ENCODE data around the gene MAGI3. TPM values are rescaled to one million over a fixed set of nuclear protein-coding genes. Genes with fewer than 3 reads are reported as not detected.
"Not testable (repeated sequence)": the region's sequence is repeated elsewhere in the genome, so short reads cannot be mapped to it uniquely, and the experiment has no call there.

Gene MAGI3
- total RNA-seq, 1 donor from 2014 or later = 17.6 TPM

GRCh38 chr1:113409363-113409762, 19.0 kb downstream of the MAGI3 start:
- TF ChIP-seq, protein P1, sequence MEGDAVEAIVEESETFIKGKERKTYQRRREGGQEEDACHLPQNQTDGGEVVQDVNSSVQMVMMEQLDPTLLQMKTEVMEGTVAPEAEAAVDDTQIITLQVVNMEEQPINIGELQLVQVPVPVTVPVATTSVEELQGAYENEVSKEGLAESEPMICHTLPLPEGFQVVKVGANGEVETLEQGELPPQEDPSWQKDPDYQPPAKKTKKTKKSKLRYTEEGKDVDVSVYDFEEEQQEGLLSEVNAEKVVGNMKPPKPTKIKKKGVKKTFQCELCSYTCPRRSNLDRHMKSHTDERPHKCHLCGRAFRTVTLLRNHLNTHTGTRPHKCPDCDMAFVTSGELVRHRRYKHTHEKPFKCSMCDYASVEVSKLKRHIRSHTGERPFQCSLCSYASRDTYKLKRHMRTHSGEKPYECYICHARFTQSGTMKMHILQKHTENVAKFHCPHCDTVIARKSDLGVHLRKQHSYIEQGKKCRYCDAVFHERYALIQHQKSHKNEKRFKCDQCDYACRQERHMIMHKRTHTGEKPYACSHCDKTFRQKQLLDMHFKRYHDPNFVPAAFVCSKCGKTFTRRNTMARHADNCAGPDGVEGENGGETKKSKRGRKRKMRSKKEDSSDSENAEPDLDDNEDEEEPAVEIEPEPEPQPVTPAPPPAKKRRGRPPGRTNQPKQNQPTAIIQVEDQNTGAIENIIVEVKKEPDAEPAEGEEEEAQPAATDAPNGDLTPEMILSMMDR (conservative IDR thresholded peaks at IDR 0.05) = no peak
- peaks cover 3% of the 10 kb centered on the region for H3K9me3 Mint-ChIP-seq
- H3K27ac Mint-ChIP-seq (ENCODE audit: unreplicated experiment) = no peak overlapping the region
- no peak overlapping the region for H3K4me3 Mint-ChIP-seq
- H3K36me3 Mint-ChIP-seq (ENCODE audit: low read depth) = peaks cover 3% of the 10 kb centered on the region
- no peak for DNase-seq (ENCODE audit: low read depth, low spot score)
- H3K27me3 Mint-ChIP-seq (ENCODE audit: low read depth) = no peaks in the 10 kb centered on the region
- H3K4me1 Mint-ChIP-seq = peaks cover 6% of the 10 kb centered on the region

GRCh38 chr1:113412020-113412419, 21.7 kb downstream of the MAGI3 start:
- H3K4me3 Mint-ChIP-seq; H3K9me3 Mint-ChIP-seq; DNase-seq (ENCODE audit: low read depth, low spot score); H3K27me3 Mint-ChIP-seq (ENCODE audit: low read depth); H3K27ac Mint-ChIP-seq (ENCODE audit: unreplicated experiment); H3K4me1 Mint-ChIP-seq; H3K36me3 Mint-ChIP-seq (ENCODE audit: low read depth): not testable (repeated sequence)

DNA sequence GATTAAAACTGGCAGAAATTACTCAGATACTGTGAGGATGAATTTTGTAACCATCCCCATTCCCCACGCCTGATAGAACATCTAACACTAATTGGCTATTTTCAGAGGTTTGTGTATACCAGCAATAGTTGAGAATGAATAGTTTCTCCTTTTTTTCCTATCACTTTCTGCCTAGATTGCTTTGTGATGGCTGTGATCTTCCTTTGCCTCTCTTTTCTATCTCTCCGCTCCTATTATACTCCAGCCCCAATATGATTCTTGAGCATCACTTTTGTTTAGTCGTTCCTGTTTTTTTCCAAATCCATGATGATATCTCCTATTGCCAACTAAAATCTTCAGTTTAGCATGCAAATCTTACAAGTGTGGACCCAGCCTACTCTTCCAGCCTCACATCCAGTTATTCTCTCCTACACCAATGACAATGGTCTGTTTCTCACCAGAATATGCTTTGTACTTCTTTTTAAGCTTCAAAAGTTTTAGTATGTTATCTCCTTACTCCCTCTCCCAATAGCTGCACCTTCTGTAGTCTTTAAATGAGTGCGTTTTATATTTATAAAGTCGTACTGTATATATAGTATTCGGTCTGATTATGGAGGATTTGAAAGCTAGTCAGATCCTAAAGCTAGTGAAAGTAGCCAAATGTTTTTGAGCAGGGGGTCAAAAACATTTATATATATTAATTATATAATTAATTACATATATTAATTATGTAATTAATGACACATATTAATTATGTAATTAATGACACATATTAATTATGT, 25.2 kb downstream of the MAGI3 start:
- Mint-ChIP-seq H3K9me3 (peaks cover 7% of the 10 kb centered on the region), H3K36me3 (ENCODE audit: low read depth) (peaks cover 6% of the 10 kb centered on the region), H3K4me1 (peaks cover 6% of the 10 kb centered on the region), H3K27ac (ENCODE audit: unreplicated experiment) (no peak overlapping the region), H3K27me3 (ENCODE audit: low read depth) (no peaks in the 10 kb centered on the region), H3K4me3 (no peak overlapping the region)
- no peak for DNase-seq (ENCODE audit: low read depth, low spot score)
- TF ChIP-seq, protein P1 (conservative IDR thresholded peaks at IDR 0.05) = no peak

DNA sequence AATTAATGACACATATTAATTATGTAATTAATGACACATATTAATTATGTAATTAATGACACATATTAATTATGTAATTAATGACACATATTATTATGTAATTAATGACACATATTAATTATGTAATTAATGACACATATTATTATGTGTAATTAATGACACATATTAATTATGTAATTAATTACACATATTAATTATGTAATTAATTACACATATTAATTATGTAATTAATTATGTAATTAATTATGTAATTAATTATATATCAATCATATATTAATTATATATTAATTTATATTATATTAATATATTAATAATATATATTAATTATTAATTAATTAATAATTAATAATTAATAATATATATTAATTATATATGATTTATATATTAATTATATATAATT, 25.8 kb downstream of the MAGI3 start:
- H3K36me3 Mint-ChIP-seq (ENCODE audit: low read depth); DNase-seq (ENCODE audit: low read depth, low spot score); H3K4me1 Mint-ChIP-seq; H3K9me3 Mint-ChIP-seq; H3K27ac Mint-ChIP-seq (ENCODE audit: unreplicated experiment); H3K4me3 Mint-ChIP-seq; H3K27me3 Mint-ChIP-seq (ENCODE audit: low read depth): not testable (repeated sequence)

DNA sequence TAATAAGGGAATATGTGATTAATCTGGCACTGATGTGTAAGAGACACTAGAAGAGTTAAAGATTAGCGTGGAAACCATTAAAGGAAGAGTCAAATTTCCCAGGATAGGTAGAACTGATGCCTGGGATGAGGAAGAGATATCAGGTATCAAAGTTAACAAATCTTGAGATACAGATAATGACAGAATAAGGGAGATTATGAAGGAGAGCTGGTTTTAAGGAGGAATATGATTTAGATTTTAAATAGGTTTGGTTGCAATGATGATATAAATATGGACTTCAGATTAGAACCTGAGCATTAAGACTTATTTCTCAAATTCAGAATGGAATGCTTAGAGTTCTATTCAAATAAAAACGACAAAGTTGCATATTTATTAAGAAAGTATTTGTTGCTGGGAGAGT, 26.2 kb downstream of the MAGI3 start:
- Mint-ChIP-seq H3K9me3 (peaks cover 7% of the 10 kb centered on the region), H3K27me3 (ENCODE audit: low read depth) (no peaks in the 10 kb centered on the region), H3K4me3 (peak overlapping the region; percentile 9), H3K4me1 (peaks cover 6% of the 10 kb centered on the region), H3K36me3 (ENCODE audit: low read depth) (peaks cover 6% of the 10 kb centered on the region), H3K27ac (ENCODE audit: unreplicated experiment) (no peak overlapping the region)
- TF ChIP-seq, protein P1 (conservative IDR thresholded peaks at IDR 0.05) = no peak
- DNase-seq (ENCODE audit: low read depth, low spot score) = no peak

GRCh38 chr1:113422315-113423068, 32.2 kb downstream of the MAGI3 start:
- H3K4me3 Mint-ChIP-seq = no peak overlapping the region
- peaks cover 19% of the 10 kb centered on the region for H3K36me3 Mint-ChIP-seq (ENCODE audit: low read depth)
- peaks cover 5% of the 10 kb centered on the region for H3K4me1 Mint-ChIP-seq
- H3K9me3 Mint-ChIP-seq = peaks cover 8% of the 10 kb centered on the region
- no peaks in the 10 kb centered on the region for H3K27me3 Mint-ChIP-seq (ENCODE audit: low read depth)
- DNase-seq (ENCODE audit: low read depth, low spot score) = no peak
- TF ChIP-seq, protein P1 (conservative IDR thresholded peaks at IDR 0.05) = no peak
- no peak overlapping the region for H3K27ac Mint-ChIP-seq (ENCODE audit: unreplicated experiment)

Data from neural crest cell (in vitro differentiated cells).